ENCODE measurements around the gene OOSP4A.

The OOSP4A gene

GRCh38 chr11:59997800-59998199, 34.0 kb downstream of the OOSP4A start:
- no peak overlapping the region for H3K4me3 ChIP-seq (ENCODE audit: low read depth, low read length)
- TF ChIP-seq CTCF (IDR thresholded peaks at IDR 0.05; ENCODE audit: borderline replicate concordance, insufficient read depth, low read depth, low read length) = no peak

- no peak overlapping the region for H3K4me3 ChIP-seq (ENCODE audit: low read depth, low read length)
- no peak for TF ChIP-seq CTCF (IDR thresholded peaks at IDR 0.05; ENCODE audit: borderline replicate concordance, insufficient read depth, low read depth, low read length)
Observed at GRCh38 chr11:59999691-60000090, 35.9 kb downstream of the OOSP4A start.

GRCh38 chr11:60003729-60004128, 39.9 kb downstream of the OOSP4A start:
- TF ChIP-seq CTCF (IDR thresholded peaks at IDR 0.05; ENCODE audit: borderline replicate concordance, insufficient read depth, low read depth, low read length) = no peak
- no peak overlapping the region for H3K4me3 ChIP-seq (ENCODE audit: low read depth, low read length)

- no peak overlapping the region for H3K4me3 ChIP-seq (ENCODE audit: low read depth, low read length)
- TF ChIP-seq CTCF (IDR thresholded peaks at IDR 0.05; ENCODE audit: borderline replicate concordance, insufficient read depth, low read depth, low read length) = no peak
Observed at GRCh38 chr11:60005360-60005759, 41.5 kb downstream of the OOSP4A start.

- no peak within 1 kb of the TSS for H3K4me3 ChIP-seq (ENCODE audit: low read depth, low read length)
- TF ChIP-seq CTCF (IDR thresholded peaks at IDR 0.05; ENCODE audit: borderline replicate concordance, insufficient read depth, low read depth, low read length) = no peak
Observed at GRCh38 chr11:60016881-60017280, 53.0 kb downstream of the OOSP4A start, which contains the start of gene OOSP4B. Gene OOSP4B (plus strand): TSS chr11:60017181.

GRCh38 chr11:60018058-60018457, 54.2 kb downstream of the OOSP4A start:
- no peak overlapping the region for H3K4me3 ChIP-seq (ENCODE audit: low read depth, low read length)
- no peak for TF ChIP-seq CTCF (IDR thresholded peaks at IDR 0.05; ENCODE audit: borderline replicate concordance, insufficient read depth, low read depth, low read length)

Data from GM12875 (cell line).